ENCODE measurements around the gene TUT7. TPM values are rescaled to one million over a fixed set of nuclear protein-coding genes. Genes with fewer than 3 reads are reported as not detected.

TUT7 gene
- total RNA-seq, 1 donor from 2014 or later: 16.0 TPM

DNA sequence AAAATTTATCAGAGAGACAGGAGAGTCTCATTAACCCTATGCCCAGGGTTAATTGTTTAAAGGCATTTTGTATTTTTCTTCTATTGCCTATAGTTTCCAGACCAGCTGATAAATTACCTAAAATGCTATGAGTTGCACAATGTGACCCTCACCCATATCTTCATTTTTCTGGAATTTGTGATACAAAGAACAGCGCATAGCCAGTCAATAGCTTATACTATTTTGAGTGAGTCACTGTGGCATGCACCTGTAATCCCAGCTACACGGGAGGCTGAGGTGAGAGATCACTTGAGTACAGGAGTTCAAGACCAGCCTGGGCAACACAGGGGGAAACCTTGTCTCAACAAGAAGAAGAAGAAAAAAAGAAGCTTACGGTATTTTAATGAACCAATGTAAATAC is 97.6 kb downstream of the TUT7 start:
- no peak for DNase-seq (ENCODE audit: low read depth in 2 of 2)

DNA sequence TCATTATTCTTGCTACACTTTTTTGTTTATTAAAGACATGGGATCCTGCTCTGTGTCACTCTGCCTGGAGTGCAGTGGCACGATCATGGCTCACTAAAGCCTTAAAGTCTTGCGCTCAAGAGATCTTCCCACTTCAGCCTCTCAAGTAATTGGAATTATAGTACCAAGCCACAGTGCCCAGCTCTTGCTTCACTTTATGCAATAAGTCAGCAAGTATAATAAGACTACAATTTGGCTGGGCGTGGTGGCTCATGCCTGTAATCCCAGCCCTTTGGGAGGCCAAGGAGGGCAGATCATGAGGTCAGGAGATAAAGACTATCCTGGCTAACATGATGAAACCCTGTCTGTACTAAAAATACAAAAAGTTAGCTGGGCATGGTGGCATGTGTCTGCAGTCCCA is 100.6 kb downstream of the TUT7 start:
- no peak for DNase-seq (ENCODE audit: low read depth in 2 of 2)

DNA sequence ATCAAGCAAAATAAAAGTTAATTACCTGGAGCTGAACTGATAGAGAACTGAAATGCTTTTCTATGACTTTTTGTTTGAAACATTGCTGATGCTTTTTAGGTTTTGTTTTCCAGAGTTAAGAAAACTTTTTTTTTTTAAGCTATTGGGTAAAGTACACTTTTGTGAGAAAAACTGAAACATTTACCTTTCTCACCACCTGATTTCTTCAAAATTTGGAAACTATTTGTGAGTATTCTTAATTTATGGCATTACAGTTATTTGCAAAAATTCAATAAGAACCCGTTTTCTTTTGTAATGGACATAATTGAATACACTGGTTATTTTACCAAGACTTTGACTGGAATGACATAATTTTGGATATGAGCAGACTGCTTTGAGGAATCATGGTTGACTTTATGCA is 101.3 kb downstream of the TUT7 start:
- no peak for DNase-seq (ENCODE audit: low read depth in 2 of 2)

DNA sequence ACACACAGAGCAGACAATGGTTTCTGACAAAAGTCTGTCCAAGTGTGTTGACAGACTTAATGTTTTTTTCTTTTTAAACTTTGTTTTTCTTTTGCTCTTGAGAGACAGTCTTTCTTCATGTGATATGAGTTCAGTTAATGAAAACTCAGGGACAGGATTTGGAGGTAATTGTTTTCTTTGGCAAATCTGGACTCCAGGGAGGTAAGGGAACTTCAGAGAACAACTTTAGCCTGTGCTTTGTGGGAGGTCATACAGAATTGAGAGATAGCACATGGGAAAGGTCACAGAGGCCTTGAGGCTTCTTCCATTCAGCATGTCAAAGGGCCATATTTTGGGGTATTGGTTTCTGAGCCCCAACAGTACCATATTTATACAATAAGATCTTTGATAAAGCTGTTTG is 104.1 kb downstream of the TUT7 start:
- no peak for DNase-seq (ENCODE audit: low read depth in 2 of 2)

DNA sequence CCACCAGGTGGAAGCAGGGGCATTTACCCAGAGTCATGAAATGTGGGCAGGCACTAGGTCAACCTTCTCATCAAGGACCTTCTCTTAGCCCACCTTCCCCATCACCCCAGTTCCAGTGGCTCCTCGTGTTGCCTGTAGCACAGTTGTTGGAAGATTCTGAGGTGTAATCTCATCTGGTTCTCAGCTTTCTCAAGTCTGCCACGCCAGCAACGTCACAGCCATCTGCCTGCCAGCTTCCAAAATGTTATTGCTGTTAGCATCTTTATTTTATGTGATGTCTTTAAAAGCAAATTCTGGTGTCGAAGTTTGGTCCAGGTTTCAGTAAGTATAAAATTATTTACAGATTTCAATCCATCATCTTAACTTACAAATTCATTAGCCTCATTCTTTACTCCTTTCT is 105.5 kb downstream of the TUT7 start:
- no peak for DNase-seq (ENCODE audit: low read depth in 2 of 2)

DNA sequence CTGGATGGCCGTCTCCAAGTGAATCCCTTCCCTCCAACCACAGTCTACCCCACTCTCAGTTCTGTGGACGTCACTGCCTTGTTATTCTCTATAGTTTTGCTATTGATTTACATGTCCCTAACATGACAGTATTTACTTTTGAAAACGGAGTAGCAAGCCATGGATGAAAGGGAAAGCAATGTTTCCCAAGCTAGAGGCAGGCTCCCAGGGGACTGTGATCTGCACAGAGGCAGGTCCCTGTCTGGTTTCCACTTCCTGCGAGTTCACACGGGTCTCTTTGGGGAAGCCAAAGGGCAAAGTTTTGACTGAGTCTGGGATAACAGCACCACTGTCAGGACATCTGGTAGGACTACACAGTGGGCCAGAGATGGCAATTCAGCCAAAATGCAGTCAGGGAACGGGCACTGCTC is 107.5 kb downstream of the TUT7 start:
- peak in 1 of 2 donors; percentile 24 for DNase-seq (ENCODE audit: low read depth in 2 of 2)

DNA sequence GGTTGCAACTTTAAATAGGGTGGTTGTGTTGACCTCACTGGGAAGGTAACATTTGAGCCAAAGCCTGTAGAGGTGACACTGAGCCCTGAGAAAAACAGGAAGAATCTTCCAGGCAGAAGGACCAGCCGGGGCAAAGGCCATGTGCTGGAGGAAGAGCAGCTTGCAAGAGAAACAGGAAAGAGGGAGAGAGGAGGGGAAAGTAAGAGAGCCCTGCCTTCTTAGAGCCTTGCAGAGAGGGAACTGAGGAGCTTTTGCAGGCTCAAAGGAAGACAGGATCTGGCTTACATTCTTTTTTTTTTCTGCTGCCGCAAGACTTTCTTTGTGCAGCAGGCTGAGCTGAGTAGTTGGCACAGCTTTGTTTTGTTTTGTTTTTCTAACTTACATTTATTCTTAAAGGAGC is 112.1 kb downstream of the TUT7 start:
- peak in 1 of 2 donors; percentile 30 for DNase-seq (ENCODE audit: low read depth in 2 of 2)

DNA sequence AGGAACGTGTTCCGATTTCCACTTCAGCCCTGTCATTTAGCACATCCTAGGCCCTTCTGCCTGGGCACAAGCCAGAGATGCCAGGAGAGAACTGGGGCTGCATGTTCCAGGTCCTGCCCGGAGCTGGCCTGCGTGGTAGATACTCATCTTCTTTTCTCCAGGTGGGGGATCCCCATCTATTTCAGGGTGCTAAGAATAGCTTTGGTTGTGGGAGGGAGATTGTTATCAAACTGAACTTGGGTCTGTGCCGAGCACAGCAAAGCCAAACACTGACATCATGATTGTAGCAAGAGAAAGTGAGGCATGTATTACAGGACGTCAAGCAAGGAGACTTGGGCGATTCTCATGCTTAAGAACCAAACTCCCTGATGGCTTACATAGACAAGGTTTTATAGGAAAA is 113.0 kb downstream of the TUT7 start:
- DNase-seq (ENCODE audit: low read depth in 2 of 2): no peak

DNA sequence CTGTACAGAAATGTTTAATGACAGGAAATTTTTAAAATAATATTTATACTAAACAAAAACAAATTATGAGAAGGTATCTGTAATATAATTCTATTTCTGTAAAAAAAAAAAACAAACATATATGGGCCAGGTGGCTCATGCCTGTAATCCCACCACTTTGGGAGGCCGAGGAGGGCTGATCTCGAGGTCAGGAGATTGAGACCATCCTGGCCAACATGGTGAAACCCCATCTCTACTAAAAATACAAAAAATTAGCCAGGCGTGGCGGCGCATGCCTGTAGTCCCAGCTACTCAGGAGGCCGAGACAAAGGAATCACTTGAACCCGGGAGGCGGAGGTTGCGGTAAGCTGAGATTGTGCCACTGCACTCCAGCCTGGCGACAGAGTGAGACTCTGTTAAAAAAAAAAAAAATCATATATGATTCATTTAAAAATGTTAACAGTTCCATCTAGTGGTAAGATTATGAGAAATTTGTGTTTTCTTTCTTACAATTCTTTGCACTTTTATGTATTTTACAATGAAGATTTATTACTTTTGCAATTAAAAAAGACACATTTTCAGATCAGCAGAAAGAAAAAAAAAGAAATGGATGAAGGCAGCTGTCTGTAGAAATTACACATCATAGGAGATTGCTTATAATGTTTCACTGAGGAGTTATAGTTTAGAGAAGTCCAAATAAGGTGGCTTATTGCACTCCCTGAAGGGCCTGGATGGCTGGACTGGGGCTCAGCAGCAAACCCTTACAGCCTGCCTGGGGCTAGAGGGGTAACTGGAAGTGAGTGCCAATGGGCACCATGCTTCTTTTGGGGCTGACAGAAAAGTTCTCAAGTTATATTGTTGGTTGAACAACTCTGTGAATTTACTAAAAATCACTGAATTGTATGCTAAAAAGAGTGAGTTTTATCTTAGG is 115.1 kb downstream of the TUT7 start:
- DNase-seq (ENCODE audit: low read depth in 2 of 2): no peak

Other genes starting within 250 kb of the TUT7 start
- 0.38 TPM in 1 of 2 replicates, not detected in the other for gene C9orf153, start 94.8 kb downstream of the TUT7 start, total RNA-seq
- gene ISCA1, start 71.9 kb downstream of the TUT7 start, total RNA-seq: 21.4 and 30.5 TPM in 2 replicates

Measured in dermis microvascular lymphatic vessel endothelial cell (primary cell).